IPS-18c (cell line): Measurements from ENCODE around the gene TRPT1.

Experiments
- H3K4me3 ChIP-seq: 2 replicates; pipeline ENCODE4 v1.7.0; 2013; ENCODE audit warnings: low read depth, mild to moderate bottlenecking, low read length, moderate library complexity; ENCODE audit not compliant: insufficient read depth
- H3K9me3 ChIP-seq: one replicate; pipeline ENCODE4 v1.6.1; 2013; ENCODE audit warnings: mild to moderate bottlenecking, low read length, moderate library complexity; ENCODE audit not compliant: control insufficient read depth, insufficient read depth

TRPT1 gene

GRCh38 chr11:64260147-64260708 is 34.2 kb upstream of the TRPT1 start:
- no peak overlapping the region for H3K4me3 ChIP-seq

GRCh38 chr11:64259533-64260067 is 33.6 kb upstream of the TRPT1 start:
- no peak overlapping the region for H3K4me3 ChIP-seq
- no peaks in the 10 kb centered on the region for H3K9me3 ChIP-seq

More at GRCh38 chr11:64260147-64260708, 34.2 kb upstream of the TRPT1 start:
- H3K9me3 ChIP-seq, result no peaks in the 10 kb centered on the region

- H3K4me3 ChIP-seq, result no peak overlapping the region
- no peaks in the 10 kb centered on the region for H3K9me3 ChIP-seq
These were observed 33.1 kb upstream of the TRPT1 start for GRCh38 chr11:64258946-64259532.

- H3K9me3 ChIP-seq, result no peaks in the 10 kb centered on the region
- H3K4me3 ChIP-seq, result no peak overlapping the region
These were observed 32.4 kb upstream of the TRPT1 start for GRCh38 chr11:64258356-64258755.

- H3K4me3 ChIP-seq, result no peak overlapping the region
These were observed 30.3 kb upstream of the TRPT1 start for GRCh38 chr11:64256300-64256699.

GRCh38 chr11:64255135-64256128 is 29.4 kb upstream of the TRPT1 start:
- Histone ChIP-seq H3K4me3 (no peak overlapping the region), H3K9me3 (no peaks in the 10 kb centered on the region)

More at GRCh38 chr11:64256300-64256699, 30.3 kb upstream of the TRPT1 start:
- no peaks in the 10 kb centered on the region for H3K9me3 ChIP-seq

- Histone ChIP-seq H3K9me3 (no peaks in the 10 kb centered on the region), H3K4me3 (no peak overlapping the region)
These were observed 28.3 kb upstream of the TRPT1 start for GRCh38 chr11:64254326-64254725.

- no peak overlapping the region for H3K4me3 ChIP-seq
- H3K9me3 ChIP-seq, result no peaks in the 10 kb centered on the region
These were observed 27.5 kb upstream of the TRPT1 start for GRCh38 chr11:64253481-64253880.

GRCh38 chr11:64253043-64253442 is 27.1 kb upstream of the TRPT1 start:
- H3K4me3 ChIP-seq, result peak overlapping the region; percentile 28; the same call in 1 of the 2 replicates

GRCh38 chr11:64252003-64252872 is 26.3 kb upstream of the TRPT1 start:
- Histone ChIP-seq H3K9me3 (no peaks in the 10 kb centered on the region), H3K4me3 (peak overlapping the region; percentile 87)

More at GRCh38 chr11:64253043-64253442, 27.1 kb upstream of the TRPT1 start:
- no peaks in the 10 kb centered on the region for H3K9me3 ChIP-seq

- no peaks in the 10 kb centered on the region for H3K9me3 ChIP-seq
These were observed 25.7 kb upstream of the TRPT1 start for GRCh38 chr11:64251753-64252002.

GRCh38 chr11:64251016-64251752 is 25.2 kb upstream of the TRPT1 start, which contains the start of gene PLCB3:
Gene PLCB3, plus strand, starts transcription at chr11:64251530. Its CDS starts 120 bp downstream, at chr11:64251650.
- Histone ChIP-seq H3K4me3 (peak within 1 kb of the TSS; percentile 87), H3K9me3 (no peaks in the 10 kb centered on the region)

More at GRCh38 chr11:64251753-64252002, 25.7 kb upstream of the TRPT1 start:
- H3K4me3 ChIP-seq, result peak overlapping the region; percentile 87

GRCh38 chr11:64250415-64251015 is 24.5 kb upstream of the TRPT1 start:
- Histone ChIP-seq H3K9me3 (no peaks in the 10 kb centered on the region), H3K4me3 (peak overlapping the region; percentile 51)

GRCh38 chr11:64249563-64250414 is 23.8 kb upstream of the TRPT1 start:
- H3K4me3 ChIP-seq, result no peak overlapping the region
- H3K9me3 ChIP-seq, result no peaks in the 10 kb centered on the region

- no peaks in the 10 kb centered on the region for H3K9me3 ChIP-seq
- peak overlapping the region; percentile 2; the same call in 1 of the 2 replicates for H3K4me3 ChIP-seq
These were observed 23.1 kb upstream of the TRPT1 start for GRCh38 chr11:64249038-64249437.
